SK-N-SH treated with all-trans-retinoic acid at 6 μM for 48 hours (cell line): ENCODE data around the gene PTGDR2.

Source experiments
- ATAC-seq: fragments of 200-7000 bp; cut with Tn5 transposase; 3 replicates; pipeline ENCODE4 v1.9.1; 2020; ENCODE audit warnings: mild to moderate bottlenecking, moderate library complexity
- ARNTL ChIP-seq: fragments of 450-650 bp; formaldehyde crosslinking; IDR thresholded peaks from 2 replicates; pipeline ENCODE4 v1.5.0; 2020; ENCODE audit warnings: low read depth, mild to moderate bottlenecking, moderate library complexity, borderline replicate concordance
- BACH2 ChIP-seq: fragments of 250-450 bp; sonication (Bioruptor Pico); IDR thresholded peaks from 2 replicates; pipeline ENCODE4 v1.9.0; 2021; ENCODE audit warnings: mild to moderate bottlenecking, borderline replicate concordance
- CREB5 ChIP-seq: fragments of 250-450 bp; sonication (Bioruptor Pico); IDR thresholded peaks from 2 replicates; pipeline ENCODE4 v1.5.1; 2020; ENCODE audit warnings: low read depth, mild to moderate bottlenecking, moderate library complexity
- CSDC2 ChIP-seq: fragments of 250-450 bp; sonication (Bioruptor Pico); IDR thresholded peaks from 2 replicates; pipeline ENCODE4 v1.5.0; 2020; ENCODE audit warnings: mild to moderate bottlenecking, moderate library complexity
- ESRRG ChIP-seq: fragments of 250-450 bp; sonication (Bioruptor Pico); IDR thresholded peaks from 2 replicates; pipeline ENCODE4 v1.6.1; 2021; ENCODE audit warnings: mild to moderate bottlenecking
- GLIS3 ChIP-seq: fragments of 250-450 bp; sonication (Bioruptor Pico); IDR thresholded peaks from 2 replicates; pipeline ENCODE4 v1.5.0; 2020; ENCODE audit warnings: mild to moderate bottlenecking, moderate library complexity
- ISL1 ChIP-seq: fragments of 250-450 bp; sonication (Bioruptor Pico); IDR thresholded peaks from 2 replicates; pipeline ENCODE4 v2.1.2; 2022; ENCODE audit warnings: mild to moderate bottlenecking, moderate library complexity
- OSR1 ChIP-seq: fragments of 250-450 bp; sonication (Bioruptor Pico); IDR thresholded peaks from 2 replicates; pipeline ENCODE4 v1.8.0; 2022; ENCODE audit warnings: moderate library complexity, mild to moderate bottlenecking, inconsistent platforms
- PPARA ChIP-seq: fragments of 250-450 bp; sonication (Bioruptor Pico); IDR thresholded peaks from 2 replicates; pipeline ENCODE4 v1.5.0; 2020; ENCODE audit warnings: mild to moderate bottlenecking, borderline replicate concordance
- RARB ChIP-seq: fragments of 250-450 bp; sonication (Bioruptor Pico); IDR thresholded peaks from 2 replicates; pipeline ENCODE4 v1.8.0; 2021; ENCODE audit warnings: mild to moderate bottlenecking, moderate library complexity
- SNAI2 ChIP-seq: fragments of 250-450 bp; sonication (Bioruptor Pico); IDR thresholded peaks from 2 replicates; pipeline ENCODE4 v1.5.0; 2020; ENCODE audit warnings: mild to moderate bottlenecking, moderate library complexity
- TCF4 ChIP-seq: fragments of 250-450 bp; sonication (Bioruptor Pico); IDR thresholded peaks from 2 replicates; pipeline ENCODE4 v1.8.0; 2021; ENCODE audit warnings: mild to moderate bottlenecking, moderate library complexity, borderline replicate concordance
- TOX ChIP-seq: fragments of 250-450 bp; sonication (Bioruptor Pico); IDR thresholded peaks from 2 replicates; pipeline ENCODE4 v1.8.0; 2021; ENCODE audit warnings: mild to moderate bottlenecking, moderate library complexity, borderline replicate concordance
- ZC3H10 ChIP-seq: fragments of 250-450 bp; sonication (Bioruptor Pico); IDR thresholded peaks from 2 replicates; pipeline ENCODE4 v1.5.1; 2021; ENCODE audit warnings: mild to moderate bottlenecking, moderate library complexity
- ZFP3 ChIP-seq: fragments of 250-450 bp; sonication (Bioruptor Pico); IDR thresholded peaks from 2 replicates; pipeline ENCODE4 v1.5.0; 2020; ENCODE audit warnings: mild to moderate bottlenecking, moderate library complexity
- ZFP30 ChIP-seq: fragments of 450-650 bp; formaldehyde crosslinking; IDR thresholded peaks from 2 replicates; pipeline ENCODE4 v1.5.0; 2022; ENCODE audit warnings: mild to moderate bottlenecking, moderate library complexity
- ZNF70 ChIP-seq: fragments of 450-650 bp; formaldehyde crosslinking; IDR thresholded peaks from 2 replicates; pipeline ENCODE4 v1.5.0; 2020; ENCODE audit warnings: mild to moderate bottlenecking, moderate library complexity
- ZNF8 ChIP-seq: fragments of 450-650 bp; formaldehyde crosslinking; IDR thresholded peaks from 2 replicates; pipeline ENCODE4 v1.5.0; 2020; ENCODE audit warnings: mild to moderate bottlenecking, moderate library complexity
- TF ChIP-seq, protein P1 (sequence below): fragments of 250-450 bp; sonication (Bioruptor Pico); IDR thresholded peaks from 2 replicates; pipeline ENCODE4 v1.5.0; 2020; ENCODE audit warnings: mild to moderate bottlenecking, moderate library complexity
- TF ChIP-seq, protein P2 (sequence below): fragments of 250-450 bp; sonication (Bioruptor Pico); IDR thresholded peaks from 2 replicates; pipeline ENCODE4 v1.8.0; 2020; ENCODE audit warnings: mild to moderate bottlenecking, moderate library complexity, borderline replicate concordance
- TF ChIP-seq, protein P3 (sequence below): fragments of 250-450 bp; sonication (Bioruptor Pico); IDR thresholded peaks from 2 replicates; pipeline ENCODE4 v1.5.1; 2021; ENCODE audit warnings: mild to moderate bottlenecking, moderate library complexity

Gene PTGDR2

DNA sequence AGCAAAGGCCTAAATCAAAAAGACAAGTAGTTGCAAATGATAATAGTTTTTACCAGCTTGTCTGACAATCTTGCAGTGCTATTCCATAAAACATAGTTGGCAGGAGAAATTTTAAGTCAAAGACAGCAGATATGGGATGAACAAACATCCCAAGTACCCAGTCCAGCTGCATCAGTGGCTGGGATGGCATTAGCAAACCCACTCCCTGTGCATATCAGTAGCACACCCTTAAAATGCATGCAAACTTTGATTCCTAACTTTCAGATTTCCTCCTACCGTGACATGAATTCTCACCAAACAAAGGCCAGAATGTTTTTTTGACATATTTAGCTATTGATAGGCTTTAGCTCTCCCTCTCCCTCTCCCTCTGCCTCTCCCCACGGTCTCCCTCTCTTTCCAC, 41.6 kb downstream of the PTGDR2 start:
- TF ChIP-seq RARB (CRISPR knock-in tag) (no peak), TCF4 (no peak), BACH2 (CRISPR knock-in tag) (no peak), ZC3H10 (CRISPR knock-in tag) (no peak), CSDC2 (no peak), ZNF70 (CRISPR knock-in tag) (no peak), ESRRG (CRISPR knock-in tag) (no peak), SNAI2 (CRISPR knock-in tag) (no peak), ISL1 (CRISPR knock-in tag) (no peak)
- TF ChIP-seq, protein P1, sequence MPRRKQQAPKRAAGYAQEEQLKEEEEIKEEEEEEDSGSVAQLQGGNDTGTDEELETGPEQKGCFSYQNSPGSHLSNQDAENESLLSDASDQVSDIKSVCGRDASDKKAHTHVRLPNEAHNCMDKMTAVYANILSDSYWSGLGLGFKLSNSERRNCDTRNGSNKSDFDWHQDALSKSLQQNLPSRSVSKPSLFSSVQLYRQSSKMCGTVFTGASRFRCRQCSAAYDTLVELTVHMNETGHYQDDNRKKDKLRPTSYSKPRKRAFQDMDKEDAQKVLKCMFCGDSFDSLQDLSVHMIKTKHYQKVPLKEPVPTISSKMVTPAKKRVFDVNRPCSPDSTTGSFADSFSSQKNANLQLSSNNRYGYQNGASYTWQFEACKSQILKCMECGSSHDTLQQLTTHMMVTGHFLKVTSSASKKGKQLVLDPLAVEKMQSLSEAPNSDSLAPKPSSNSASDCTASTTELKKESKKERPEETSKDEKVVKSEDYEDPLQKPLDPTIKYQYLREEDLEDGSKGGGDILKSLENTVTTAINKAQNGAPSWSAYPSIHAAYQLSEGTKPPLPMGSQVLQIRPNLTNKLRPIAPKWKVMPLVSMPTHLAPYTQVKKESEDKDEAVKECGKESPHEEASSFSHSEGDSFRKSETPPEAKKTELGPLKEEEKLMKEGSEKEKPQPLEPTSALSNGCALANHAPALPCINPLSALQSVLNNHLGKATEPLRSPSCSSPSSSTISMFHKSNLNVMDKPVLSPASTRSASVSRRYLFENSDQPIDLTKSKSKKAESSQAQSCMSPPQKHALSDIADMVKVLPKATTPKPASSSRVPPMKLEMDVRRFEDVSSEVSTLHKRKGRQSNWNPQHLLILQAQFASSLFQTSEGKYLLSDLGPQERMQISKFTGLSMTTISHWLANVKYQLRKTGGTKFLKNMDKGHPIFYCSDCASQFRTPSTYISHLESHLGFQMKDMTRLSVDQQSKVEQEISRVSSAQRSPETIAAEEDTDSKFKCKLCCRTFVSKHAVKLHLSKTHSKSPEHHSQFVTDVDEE (CRISPR knock-in tag), result no peak
- TF ChIP-seq, protein P2, sequence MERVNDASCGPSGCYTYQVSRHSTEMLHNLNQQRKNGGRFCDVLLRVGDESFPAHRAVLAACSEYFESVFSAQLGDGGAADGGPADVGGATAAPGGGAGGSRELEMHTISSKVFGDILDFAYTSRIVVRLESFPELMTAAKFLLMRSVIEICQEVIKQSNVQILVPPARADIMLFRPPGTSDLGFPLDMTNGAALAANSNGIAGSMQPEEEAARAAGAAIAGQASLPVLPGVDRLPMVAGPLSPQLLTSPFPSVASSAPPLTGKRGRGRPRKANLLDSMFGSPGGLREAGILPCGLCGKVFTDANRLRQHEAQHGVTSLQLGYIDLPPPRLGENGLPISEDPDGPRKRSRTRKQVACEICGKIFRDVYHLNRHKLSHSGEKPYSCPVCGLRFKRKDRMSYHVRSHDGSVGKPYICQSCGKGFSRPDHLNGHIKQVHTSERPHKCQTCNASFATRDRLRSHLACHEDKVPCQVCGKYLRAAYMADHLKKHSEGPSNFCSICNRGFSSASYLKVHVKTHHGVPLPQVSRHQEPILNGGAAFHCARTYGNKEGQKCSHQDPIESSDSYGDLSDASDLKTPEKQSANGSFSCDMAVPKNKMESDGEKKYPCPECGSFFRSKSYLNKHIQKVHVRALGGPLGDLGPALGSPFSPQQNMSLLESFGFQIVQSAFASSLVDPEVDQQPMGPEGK (CRISPR knock-in tag), result no peak
- TF ChIP-seq, protein P3, sequence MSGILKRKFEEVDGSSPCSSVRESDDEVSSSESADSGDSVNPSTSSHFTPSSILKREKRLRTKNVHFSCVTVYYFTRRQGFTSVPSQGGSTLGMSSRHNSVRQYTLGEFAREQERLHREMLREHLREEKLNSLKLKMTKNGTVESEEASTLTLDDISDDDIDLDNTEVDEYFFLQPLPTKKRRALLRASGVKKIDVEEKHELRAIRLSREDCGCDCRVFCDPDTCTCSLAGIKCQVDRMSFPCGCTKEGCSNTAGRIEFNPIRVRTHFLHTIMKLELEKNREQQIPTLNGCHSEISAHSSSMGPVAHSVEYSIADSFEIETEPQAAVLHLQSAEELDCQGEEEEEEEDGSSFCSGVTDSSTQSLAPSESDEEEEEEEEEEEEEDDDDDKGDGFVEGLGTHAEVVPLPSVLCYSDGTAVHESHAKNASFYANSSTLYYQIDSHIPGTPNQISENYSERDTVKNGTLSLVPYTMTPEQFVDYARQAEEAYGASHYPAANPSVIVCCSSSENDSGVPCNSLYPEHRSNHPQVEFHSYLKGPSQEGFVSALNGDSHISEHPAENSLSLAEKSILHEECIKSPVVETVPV (CRISPR knock-in tag), result no peak
- ATAC-seq, result no peak

GRCh38 chr11:60813324-60813723, 42.4 kb downstream of the PTGDR2 start:
- no peak for ATAC-seq
- TF ChIP-seq BACH2 (CRISPR knock-in tag), result no peak
- no peak for TF ChIP-seq PPARA
- TF ChIP-seq GLIS3 (CRISPR knock-in tag), result no peak
- TF ChIP-seq SNAI2 (CRISPR knock-in tag), result no peak

DNA sequence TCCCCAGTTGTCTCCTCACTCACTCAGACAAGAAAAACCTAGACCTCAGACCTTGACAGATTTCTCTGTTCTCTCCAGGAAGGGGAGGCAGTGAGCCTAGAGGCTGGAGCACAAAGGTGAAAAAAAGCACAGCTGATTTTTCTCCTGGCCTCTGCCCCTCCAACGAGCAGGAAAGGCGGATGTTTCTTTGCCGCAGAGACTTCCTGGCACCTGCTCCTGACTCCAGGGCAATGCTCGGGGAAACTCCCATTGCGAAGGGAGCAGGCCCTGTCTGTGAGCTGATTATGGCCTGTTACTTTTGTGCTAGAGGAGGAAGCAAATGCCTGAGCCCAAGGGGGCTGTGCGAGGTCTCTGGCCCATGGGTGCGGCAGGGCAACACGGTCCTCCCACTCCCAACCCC, 45.2 kb downstream of the PTGDR2 start:
- TF ChIP-seq ZFP3 (CRISPR knock-in tag) (no peak), ZC3H10 (CRISPR knock-in tag) (no peak), CREB5 (CRISPR knock-in tag) (no peak), OSR1 (CRISPR knock-in tag) (no peak), SNAI2 (CRISPR knock-in tag) (no peak), ZNF8 (CRISPR knock-in tag) (no peak), ESRRG (CRISPR knock-in tag) (no peak), BACH2 (CRISPR knock-in tag) (no peak), TOX (no peak), RARB (CRISPR knock-in tag) (no peak), ISL1 (CRISPR knock-in tag) (no peak), ZFP30 (CRISPR knock-in tag) (no peak), GLIS3 (CRISPR knock-in tag) (no peak), CSDC2 (no peak), ARNTL (CRISPR knock-in tag) (no peak), TCF4 (no peak), ZNF70 (CRISPR knock-in tag) (no peak)
- TF ChIP-seq, protein P2 (CRISPR knock-in tag), result no peak
- TF ChIP-seq, protein P3 (CRISPR knock-in tag), result no peak
- TF ChIP-seq, protein P1 (CRISPR knock-in tag), result no peak
- no peak for ATAC-seq
